Central memory CD8-positive, alpha-beta T cell (primary cell): ENCODE measurements around the gene SOST.
"Not testable (repeated sequence)": the region's sequence is repeated elsewhere in the genome, so short reads cannot be mapped to it uniquely, and the experiment has no call there.

Experiments
- ATAC-seq: fragments of 150-1000 bp; cut with Tn5 transposase; replicated peaks from 2 replicates; pipeline ENCODE4 v1.10.0; 2022; ENCODE audit warnings: mild to moderate bottlenecking, moderate FRiP score, moderate number of reproducible peaks; ENCODE audit not compliant: poor library complexity, severe bottlenecking; ENCODE audit errors: extremely low read depth
- DNase-seq, 2 donors: peaks; one replicate each; pipeline ENCODE4 v3.0.0; 2021; ENCODE audit warnings: low spot score in 2 of 2
- H3K27ac Mint-ChIP-seq: one replicate; pipeline ENCODE4 v1.8.0; 2022; ENCODE audit warnings: low read depth, mild to moderate bottlenecking, moderate library complexity, mixed read lengths
- H3K27me3 Mint-ChIP-seq: one replicate; pipeline ENCODE4 v1.8.0; 2022; ENCODE audit warnings: mixed read lengths
- H3K36me3 Mint-ChIP-seq: one replicate; pipeline ENCODE4 v1.8.0; 2022; ENCODE audit warnings: mild to moderate bottlenecking, moderate library complexity, mixed read lengths; ENCODE audit not compliant: insufficient read depth
- H3K4me1 Mint-ChIP-seq: one replicate; pipeline ENCODE4 v1.8.0; 2022; ENCODE audit warnings: mixed read lengths
- H3K4me3 Mint-ChIP-seq: one replicate; pipeline ENCODE4 v1.8.0; 2022; ENCODE audit warnings: mild to moderate bottlenecking, moderate library complexity, mixed read lengths
- H3K9me3 Mint-ChIP-seq: one replicate; pipeline ENCODE4 v1.8.0; 2022; ENCODE audit warnings: mixed read lengths

The SOST gene

DNA sequence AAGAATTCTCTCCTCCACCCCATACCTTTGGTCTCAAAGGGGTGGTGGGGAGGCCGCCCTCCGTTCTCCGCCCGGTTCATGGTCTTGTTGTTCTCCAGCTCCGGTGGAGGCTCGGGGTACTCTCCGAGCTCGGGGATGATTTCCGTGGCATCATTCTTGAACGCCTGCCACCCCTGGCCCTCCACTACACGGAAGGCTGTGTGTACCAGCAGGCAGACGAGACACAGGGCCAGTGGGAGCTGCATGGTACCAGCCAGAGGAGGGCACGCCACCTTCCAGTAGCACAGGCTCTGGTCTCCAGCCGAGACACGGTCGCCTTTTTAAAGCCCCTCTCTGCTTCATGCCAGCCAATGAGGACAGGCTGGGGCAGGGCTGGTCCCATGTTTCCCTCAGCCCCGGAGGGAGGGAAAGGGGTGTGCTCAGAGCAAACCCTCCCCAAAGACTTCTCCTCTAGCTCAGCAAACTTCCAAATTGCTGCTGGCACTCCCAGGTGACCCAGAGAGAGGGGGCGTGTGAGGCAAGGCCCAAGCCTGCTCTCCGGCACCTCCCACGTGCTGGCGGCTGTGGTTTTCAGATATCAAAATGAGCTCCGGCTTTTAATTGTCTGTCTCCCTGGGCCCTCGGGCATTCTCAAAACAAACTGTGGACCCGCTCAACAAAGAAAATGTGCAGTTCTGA, at the start of gene SOST:
TSS of gene SOST (minus strand) at position 295 of the 678 bp plus-strand sequence. CDS start at position 245, 50 bp downstream.
- H3K27me3 Mint-ChIP-seq = peaks cover 48% of the 10 kb centered on the region
- H3K9me3 Mint-ChIP-seq = no peaks in the 10 kb centered on the region
- ATAC-seq (no peak), DNase-seq (no peak)
- no peak within 1 kb of the TSS for H3K4me3 Mint-ChIP-seq
- H3K36me3 Mint-ChIP-seq = peaks cover 1% of the 10 kb centered on the region
- H3K27ac Mint-ChIP-seq = no peak within 1 kb of the TSS
- peaks cover 5% of the 10 kb centered on the region for H3K4me1 Mint-ChIP-seq

DNA sequence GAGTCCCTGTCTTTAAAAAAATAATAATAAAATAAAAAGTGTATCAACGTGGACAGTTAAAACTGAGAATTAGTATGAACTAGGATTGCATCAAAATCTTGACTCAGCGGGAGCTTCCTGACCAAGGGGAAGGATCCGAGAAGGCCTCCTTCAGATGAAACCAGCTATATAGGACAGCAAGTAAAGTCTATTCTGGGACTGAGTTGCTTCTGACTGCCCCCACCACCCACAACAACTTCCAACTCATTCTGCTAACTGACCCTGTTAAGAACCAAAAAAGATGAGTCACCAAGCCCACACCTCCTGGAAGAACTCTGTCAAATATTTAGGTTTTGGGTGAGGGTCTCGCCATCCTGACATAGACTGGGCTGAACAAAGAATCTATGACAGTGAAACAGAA, 49.5 kb upstream of the SOST start:
- Mint-ChIP-seq H3K4me3 (no peak overlapping the region), H3K36me3 (peaks cover 2% of the 10 kb centered on the region), H3K9me3 (no peaks in the 10 kb centered on the region), H3K4me1 (no peaks in the 10 kb centered on the region), H3K27me3 (peaks cover 52% of the 10 kb centered on the region), H3K27ac (no peak overlapping the region)
- ATAC-seq (no peak), DNase-seq (no peak)

DNA sequence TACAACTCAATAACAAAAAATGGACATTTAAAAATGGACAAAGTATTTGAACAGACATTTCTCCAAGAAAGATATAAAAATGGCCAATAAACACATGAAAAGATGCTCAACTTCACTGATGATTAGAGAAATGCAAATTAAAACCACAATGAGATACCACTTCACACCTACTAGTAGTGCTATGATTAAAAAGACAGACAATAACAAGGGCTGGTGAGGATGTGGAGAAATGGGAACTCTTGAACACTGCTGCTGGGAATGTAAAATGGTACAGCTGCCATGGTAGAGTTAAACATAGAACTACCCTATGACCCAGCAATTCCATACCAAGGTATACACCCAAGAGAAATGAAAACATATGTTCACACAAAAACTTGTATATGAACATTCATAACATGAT, 46.5 kb upstream of the SOST start:
- Mint-ChIP-seq H3K4me1 (no peaks in the 10 kb centered on the region), H3K27me3 (peaks cover 43% of the 10 kb centered on the region), H3K36me3 (peaks cover 2% of the 10 kb centered on the region), H3K9me3 (no peaks in the 10 kb centered on the region), H3K27ac (no peak overlapping the region), H3K4me3 (no peak overlapping the region)
- ATAC-seq = no peak
- no peak for DNase-seq

DNA sequence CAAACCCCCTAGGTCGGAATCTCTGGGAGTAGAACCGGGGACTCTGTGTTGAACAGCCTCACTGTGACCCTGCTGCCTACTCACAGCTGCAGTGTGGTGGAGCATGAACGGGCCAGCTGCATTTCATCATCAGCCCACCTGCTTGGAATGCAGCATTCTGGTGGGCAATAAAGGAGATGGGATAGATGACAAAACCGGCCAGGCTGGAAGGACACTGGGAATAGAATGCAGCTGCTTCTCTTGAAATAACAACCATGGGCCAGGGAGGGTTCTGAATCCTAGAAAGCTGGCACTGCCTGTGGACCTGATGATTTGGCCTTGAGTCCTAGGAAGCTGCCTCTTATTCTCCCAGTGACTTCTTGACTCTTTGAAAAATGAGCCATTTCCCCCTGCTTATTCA, 45.2 kb upstream of the SOST start:
- no peak overlapping the region for H3K4me3 Mint-ChIP-seq
- no peaks in the 10 kb centered on the region for H3K4me1 Mint-ChIP-seq
- ATAC-seq (no peak), DNase-seq (no peak)
- peaks cover 43% of the 10 kb centered on the region for H3K27me3 Mint-ChIP-seq
- no peak overlapping the region for H3K27ac Mint-ChIP-seq
- peaks cover 2% of the 10 kb centered on the region for H3K36me3 Mint-ChIP-seq
- H3K9me3 Mint-ChIP-seq = no peaks in the 10 kb centered on the region

DNA sequence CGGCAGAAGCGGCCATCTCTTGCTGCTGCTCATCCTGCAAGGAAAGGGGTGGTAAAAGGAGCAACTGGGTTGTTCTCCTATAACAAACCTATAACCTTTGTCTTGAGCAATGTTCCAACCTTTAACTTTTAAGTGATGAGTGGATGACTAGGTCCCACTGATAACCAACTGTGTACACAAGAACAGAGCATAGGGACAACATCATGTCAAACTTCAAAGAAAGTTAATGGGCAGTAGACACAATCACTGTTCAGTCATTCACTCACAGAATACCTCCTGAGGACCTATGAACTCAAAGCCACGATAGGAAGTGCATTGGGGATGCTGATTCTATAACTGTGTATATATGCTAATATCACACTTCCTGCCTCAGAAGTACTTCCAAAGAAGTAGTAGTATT, 43.3 kb upstream of the SOST start:
- H3K4me1 Mint-ChIP-seq = no peaks in the 10 kb centered on the region
- H3K27ac Mint-ChIP-seq = no peak overlapping the region
- H3K27me3 Mint-ChIP-seq = peaks cover 52% of the 10 kb centered on the region
- no peak overlapping the region for H3K4me3 Mint-ChIP-seq
- peaks cover 2% of the 10 kb centered on the region for H3K36me3 Mint-ChIP-seq
- H3K9me3 Mint-ChIP-seq = no peaks in the 10 kb centered on the region
- DNase-seq (no peak), ATAC-seq (no peak)

DNA sequence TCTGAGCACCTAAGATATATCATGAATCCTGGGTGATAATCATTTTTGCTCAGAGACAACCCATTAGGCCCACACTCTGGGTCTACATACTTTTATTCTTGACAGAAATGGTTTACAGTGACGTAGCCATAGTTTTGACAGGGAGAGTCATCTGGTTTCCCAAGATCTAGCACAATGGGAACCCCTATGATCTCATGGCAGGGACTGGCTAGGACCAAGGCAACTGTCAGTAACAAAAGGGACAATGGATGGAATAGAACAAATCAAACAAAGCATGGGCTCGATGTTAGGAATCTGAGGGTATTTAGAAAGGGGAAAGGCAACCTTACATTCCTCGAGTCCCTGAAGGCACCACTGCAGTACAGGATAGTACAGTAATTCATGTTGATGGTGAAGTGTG, 42.1 kb upstream of the SOST start:
- ATAC-seq = no peak
- Mint-ChIP-seq H3K27ac (no peak overlapping the region), H3K9me3 (no peaks in the 10 kb centered on the region), H3K4me3 (no peak overlapping the region), H3K4me1 (no peaks in the 10 kb centered on the region), H3K27me3 (peaks cover 63% of the 10 kb centered on the region), H3K36me3 (no peaks in the 10 kb centered on the region)
- no peak for DNase-seq

DNA sequence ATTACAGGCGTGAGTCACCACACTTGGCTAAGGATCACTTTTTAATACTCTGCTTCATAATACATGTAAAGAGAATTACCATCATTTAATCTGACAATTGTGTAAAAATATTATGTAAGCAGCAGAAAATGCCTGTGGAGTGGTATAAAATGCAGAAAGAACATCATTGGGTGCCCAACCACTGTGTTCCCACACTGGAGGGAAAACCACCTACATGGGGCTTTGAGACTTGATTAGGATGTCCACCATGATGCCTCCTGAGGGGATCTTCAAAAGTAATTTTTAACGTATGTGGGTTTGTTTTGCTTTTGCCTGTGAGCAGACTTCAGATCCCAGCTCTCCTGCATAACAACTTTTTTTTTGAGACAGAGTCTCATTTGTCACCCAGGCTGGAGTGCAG, 40.5 kb upstream of the SOST start:
- DNase-seq (no peak), ATAC-seq (no peak)
- Mint-ChIP-seq H3K9me3 (no peaks in the 10 kb centered on the region), H3K27me3 (peaks cover 64% of the 10 kb centered on the region), H3K36me3 (no peaks in the 10 kb centered on the region), H3K4me3 (no peak overlapping the region), H3K27ac (no peak overlapping the region), H3K4me1 (no peaks in the 10 kb centered on the region)

DNA sequence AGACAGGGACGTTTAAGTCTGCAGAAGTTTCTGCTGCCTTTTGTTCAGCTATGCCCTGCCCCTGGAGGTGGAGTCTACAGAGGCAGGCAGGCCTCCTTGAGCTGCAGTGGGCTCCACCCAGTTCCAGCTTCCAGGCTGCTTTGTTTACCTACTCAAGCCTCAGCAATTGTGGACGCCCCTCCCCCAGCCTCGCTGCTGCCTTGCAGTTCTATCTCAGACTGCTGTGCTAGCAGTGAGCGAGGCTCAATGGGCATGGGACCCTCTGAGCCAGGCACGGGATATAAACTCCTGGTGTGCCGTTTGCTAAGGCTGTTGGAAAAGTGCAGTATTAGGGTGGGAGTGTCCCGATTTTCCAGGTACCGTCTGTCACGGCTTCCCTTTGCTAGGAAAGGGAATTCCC, 39.4 kb upstream of the SOST start:
- ATAC-seq, H3K27ac Mint-ChIP-seq, H3K4me1 Mint-ChIP-seq, H3K36me3 Mint-ChIP-seq, DNase-seq, H3K9me3 Mint-ChIP-seq, H3K4me3 Mint-ChIP-seq: not testable (repeated sequence)
- peaks cover 66% of the 10 kb centered on the region for H3K27me3 Mint-ChIP-seq

DNA sequence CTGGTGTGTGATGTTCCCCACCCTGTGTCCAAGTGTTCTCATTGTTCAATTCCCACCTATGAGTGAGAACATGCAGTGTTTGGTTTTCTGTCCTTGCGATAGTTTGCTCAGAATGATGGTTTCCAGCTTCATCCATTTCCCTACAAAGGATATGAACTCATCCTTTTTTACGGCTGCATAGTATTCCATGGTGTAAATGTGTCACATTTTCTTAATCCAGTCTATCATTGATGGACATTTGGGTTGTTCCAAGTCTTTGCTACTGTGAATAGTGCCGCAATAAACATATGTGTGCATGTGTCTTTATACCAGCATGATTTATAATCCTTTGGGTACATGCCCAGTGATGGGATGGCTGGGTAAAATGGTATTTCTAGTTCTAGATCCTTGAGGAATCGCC, 34.1 kb upstream of the SOST start:
- ATAC-seq, H3K9me3 Mint-ChIP-seq, H3K36me3 Mint-ChIP-seq, DNase-seq, H3K4me3 Mint-ChIP-seq, H3K27ac Mint-ChIP-seq, H3K4me1 Mint-ChIP-seq: not testable (repeated sequence)
- peaks cover 61% of the 10 kb centered on the region for H3K27me3 Mint-ChIP-seq

DNA sequence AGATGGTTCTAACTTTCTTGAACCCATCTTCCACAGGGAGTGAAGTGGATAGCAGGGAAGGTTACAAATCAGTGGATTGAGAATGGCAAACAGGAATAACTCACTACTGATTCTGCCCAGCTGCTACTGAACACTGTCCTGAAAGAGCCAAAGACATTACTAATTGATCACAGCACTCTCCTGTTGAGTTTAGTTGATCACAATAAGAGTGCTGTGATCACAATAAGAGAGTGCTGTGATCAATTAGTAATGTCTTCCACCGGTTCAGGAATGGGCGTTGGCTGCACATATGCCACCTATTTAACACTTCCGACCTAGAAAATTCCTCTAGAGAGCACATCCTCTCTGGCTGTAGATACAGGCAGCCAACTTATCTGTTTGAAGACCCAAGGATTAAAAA, 33.0 kb upstream of the SOST start:
- H3K4me3 Mint-ChIP-seq = no peak overlapping the region
- no peak overlapping the region for H3K27ac Mint-ChIP-seq
- no peaks in the 10 kb centered on the region for H3K4me1 Mint-ChIP-seq
- ATAC-seq (no peak), DNase-seq (no peak)
- no peaks in the 10 kb centered on the region for H3K36me3 Mint-ChIP-seq
- H3K27me3 Mint-ChIP-seq = peaks cover 50% of the 10 kb centered on the region
- no peaks in the 10 kb centered on the region for H3K9me3 Mint-ChIP-seq

DNA sequence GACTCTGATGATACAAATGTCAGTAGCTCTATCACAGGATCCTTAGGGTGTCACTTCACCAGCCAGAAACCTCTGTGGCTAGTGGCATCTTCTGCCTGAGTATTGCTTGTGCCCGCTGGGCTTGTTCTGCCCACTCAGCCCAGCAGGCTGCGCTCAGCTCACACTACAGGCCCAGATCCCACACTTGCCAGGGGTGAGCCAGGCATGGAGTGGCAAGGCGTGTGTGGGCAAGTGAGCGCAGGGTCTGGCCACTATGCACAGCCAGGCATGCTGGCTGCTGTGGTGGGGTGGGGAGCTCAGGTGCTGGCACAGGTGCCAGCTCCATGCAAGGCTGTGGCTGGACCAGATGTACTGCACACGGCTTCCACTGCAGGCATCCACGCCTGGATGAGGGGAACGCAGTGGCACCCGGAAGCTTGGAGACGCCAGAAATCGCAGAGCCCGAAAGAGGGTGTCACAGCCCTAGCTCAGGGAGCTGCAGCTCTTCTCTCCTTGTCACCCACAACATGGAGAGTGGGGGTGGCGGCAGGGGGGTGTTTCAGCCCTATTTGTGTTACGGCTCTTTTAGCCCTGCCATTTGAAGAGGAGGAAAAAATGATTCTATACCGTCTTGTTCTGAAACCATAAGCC, 31.8 kb upstream of the SOST start:
- DNase-seq (no peak), ATAC-seq (no peak)
- no peak overlapping the region for H3K27ac Mint-ChIP-seq
- H3K27me3 Mint-ChIP-seq = peaks cover 39% of the 10 kb centered on the region
- no peaks in the 10 kb centered on the region for H3K36me3 Mint-ChIP-seq
- no peaks in the 10 kb centered on the region for H3K9me3 Mint-ChIP-seq
- H3K4me3 Mint-ChIP-seq = no peak overlapping the region
- no peaks in the 10 kb centered on the region for H3K4me1 Mint-ChIP-seq

DNA sequence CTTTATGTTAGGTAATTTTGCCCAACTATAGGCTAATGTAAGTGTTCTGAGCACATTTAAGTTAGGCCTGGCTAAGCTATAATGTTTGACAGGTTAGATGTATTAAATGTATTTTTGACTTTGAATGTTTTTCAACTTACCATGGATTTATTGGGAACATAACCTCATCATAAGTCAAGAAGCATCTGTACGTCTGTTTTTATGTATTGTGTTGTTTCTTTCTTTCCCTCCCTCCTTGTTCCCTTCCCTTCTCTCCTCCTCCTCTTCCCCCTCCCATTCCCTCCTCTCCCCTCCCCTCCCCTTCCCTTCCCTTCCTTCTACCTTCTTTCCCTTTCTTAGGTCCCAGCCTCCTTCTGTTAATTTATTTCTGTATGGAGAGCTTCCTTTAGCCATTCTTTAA, 30.9 kb upstream of the SOST start:
- Mint-ChIP-seq H3K9me3 (no peaks in the 10 kb centered on the region), H3K27me3 (peaks cover 38% of the 10 kb centered on the region), H3K27ac (no peak overlapping the region), H3K4me1 (no peaks in the 10 kb centered on the region), H3K4me3 (no peak overlapping the region), H3K36me3 (no peaks in the 10 kb centered on the region)
- ATAC-seq = no peak
- no peak for DNase-seq

DNA sequence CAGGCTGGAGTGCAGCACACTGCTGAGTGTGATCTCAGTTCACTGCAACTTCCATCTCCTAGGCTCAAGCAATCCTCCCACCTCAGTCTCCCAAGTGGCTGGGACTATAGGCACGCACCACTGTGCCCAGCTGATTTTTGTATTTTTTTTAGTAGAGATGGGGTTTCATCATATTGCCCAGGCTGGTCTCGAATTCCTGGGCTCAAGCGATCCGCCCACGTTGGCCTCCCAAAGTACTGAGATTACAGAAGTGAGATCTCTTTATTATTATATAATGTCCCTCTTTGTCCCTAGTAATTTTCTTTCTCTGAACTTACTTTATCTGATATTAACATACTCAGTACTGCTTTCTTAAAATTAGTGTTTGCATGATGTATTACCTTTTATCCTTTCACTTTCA, 29.9 kb upstream of the SOST start:
- Mint-ChIP-seq H3K4me1 (no peaks in the 10 kb centered on the region), H3K4me3 (no peak overlapping the region), H3K36me3 (no peaks in the 10 kb centered on the region), H3K9me3 (no peaks in the 10 kb centered on the region), H3K27me3 (peaks cover 38% of the 10 kb centered on the region), H3K27ac (no peak overlapping the region)
- ATAC-seq = no peak
- no peak for DNase-seq
